ENCODE data around the gene SUSD3. TPM values are rescaled to one million over a fixed set of nuclear protein-coding genes. Genes with fewer than 3 reads are reported as not detected.

Gene SUSD3
- total RNA-seq, 1 experiment from 2014 or later, result not detected

DNA sequence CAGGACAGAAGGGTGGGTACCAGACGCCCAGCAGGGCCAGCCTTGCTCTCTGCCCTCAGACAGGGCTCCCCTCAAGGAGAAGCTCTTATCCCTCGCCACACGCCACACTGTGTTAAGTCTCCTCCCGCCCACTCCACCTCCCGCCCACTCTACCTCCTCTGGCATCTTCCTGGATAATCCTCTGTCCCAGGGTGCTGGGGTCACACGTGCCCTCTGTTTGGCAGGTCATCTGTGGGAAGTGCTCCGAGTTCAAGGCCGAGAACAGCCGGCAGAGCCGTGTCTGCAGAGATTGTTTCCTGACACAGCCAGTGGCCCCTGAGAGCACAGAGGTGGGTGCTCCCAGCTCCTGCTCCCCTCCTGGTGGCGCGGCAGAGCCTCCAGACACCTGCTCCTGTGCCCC, 26.0 kb upstream of the SUSD3 start:
- H3K27me3 ChIP-seq (replicated peaks; ENCODE audit: insufficient read depth, low read depth, low read length, poor library complexity), result no peaks in the 10 kb centered on the region
- POLR2A ChIA-PET (ENCODE audit: low non-redundant PET), result no interaction called here
- H3K4me3 ChIP-seq (ENCODE audit: low read depth, low read length, poor library complexity, severe bottlenecking), result no peak overlapping the region
- CTCF ChIA-PET, result no interaction called here
- no peaks in the 10 kb centered on the region for H3K36me3 ChIP-seq (ENCODE audit: insufficient read depth, low read length, poor library complexity, severe bottlenecking)
- no peak for TF ChIP-seq EZH2 (IDR thresholded peaks at IDR 0.05; ENCODE audit: borderline replicate concordance, low read depth, low read length, poor library complexity, severe bottlenecking)
- TF ChIP-seq, protein P1, sequence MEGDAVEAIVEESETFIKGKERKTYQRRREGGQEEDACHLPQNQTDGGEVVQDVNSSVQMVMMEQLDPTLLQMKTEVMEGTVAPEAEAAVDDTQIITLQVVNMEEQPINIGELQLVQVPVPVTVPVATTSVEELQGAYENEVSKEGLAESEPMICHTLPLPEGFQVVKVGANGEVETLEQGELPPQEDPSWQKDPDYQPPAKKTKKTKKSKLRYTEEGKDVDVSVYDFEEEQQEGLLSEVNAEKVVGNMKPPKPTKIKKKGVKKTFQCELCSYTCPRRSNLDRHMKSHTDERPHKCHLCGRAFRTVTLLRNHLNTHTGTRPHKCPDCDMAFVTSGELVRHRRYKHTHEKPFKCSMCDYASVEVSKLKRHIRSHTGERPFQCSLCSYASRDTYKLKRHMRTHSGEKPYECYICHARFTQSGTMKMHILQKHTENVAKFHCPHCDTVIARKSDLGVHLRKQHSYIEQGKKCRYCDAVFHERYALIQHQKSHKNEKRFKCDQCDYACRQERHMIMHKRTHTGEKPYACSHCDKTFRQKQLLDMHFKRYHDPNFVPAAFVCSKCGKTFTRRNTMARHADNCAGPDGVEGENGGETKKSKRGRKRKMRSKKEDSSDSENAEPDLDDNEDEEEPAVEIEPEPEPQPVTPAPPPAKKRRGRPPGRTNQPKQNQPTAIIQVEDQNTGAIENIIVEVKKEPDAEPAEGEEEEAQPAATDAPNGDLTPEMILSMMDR (conservative IDR thresholded peaks at IDR 0.05; ENCODE audit: low read depth, low read length), result no peak
- H3K4me1 ChIP-seq (ENCODE audit: insufficient read depth, low read length, poor library complexity, severe bottlenecking), result peaks cover 12% of the 10 kb centered on the region
- H3K27ac ChIP-seq (ENCODE audit: low read depth, low read length, poor library complexity, severe bottlenecking), result no peak overlapping the region
- intact Hi-C loops (cut with micrococcal nuclease; ENCODE audit: unreplicated experiment), result no loop called here
- no peaks in the 10 kb centered on the region for H3K9me3 ChIP-seq (ENCODE audit: low read depth, low read length, poor library complexity, severe bottlenecking)
- no TSS peak for BruUV-seq (replicated peaks)
- no peak for DNase-seq (ENCODE audit: low spot score)

DNA sequence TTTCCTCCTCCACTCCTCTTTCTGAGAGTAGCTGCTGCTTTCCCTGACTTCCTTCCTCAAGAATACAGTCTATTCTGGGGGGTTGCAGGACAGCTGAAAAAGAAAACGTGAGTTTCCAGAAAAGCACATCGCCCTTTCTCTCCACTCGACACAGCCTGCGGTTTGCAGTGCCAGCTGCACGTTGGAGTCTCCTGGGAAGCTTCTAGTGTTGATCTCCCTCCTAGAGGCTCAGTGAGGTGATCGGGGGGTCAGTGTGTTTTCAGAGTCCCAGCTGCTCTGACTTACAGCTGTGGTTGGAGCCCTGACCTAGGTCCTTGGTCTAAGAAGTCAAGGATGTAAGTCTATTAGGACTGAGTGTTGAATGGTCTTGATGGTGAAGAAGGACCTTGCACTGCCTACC, 25.0 kb upstream of the SUSD3 start:
- no TSS peak for BruUV-seq (replicated peaks)
- Histone ChIP-seq H3K9me3 (ENCODE audit: low read depth, low read length, poor library complexity, severe bottlenecking) (no peaks in the 10 kb centered on the region), H3K4me1 (ENCODE audit: insufficient read depth, low read length, poor library complexity, severe bottlenecking) (peaks cover 3% of the 10 kb centered on the region), H3K27me3 (replicated peaks; ENCODE audit: insufficient read depth, low read depth, low read length, poor library complexity) (no peaks in the 10 kb centered on the region), H3K36me3 (ENCODE audit: insufficient read depth, low read length, poor library complexity, severe bottlenecking) (no peaks in the 10 kb centered on the region), H3K27ac (ENCODE audit: low read depth, low read length, poor library complexity, severe bottlenecking) (no peak overlapping the region), H3K4me3 (ENCODE audit: low read depth, low read length, poor library complexity, severe bottlenecking) (no peak overlapping the region)
- DNase-seq (ENCODE audit: low spot score), result no peak
- ChIA-PET CTCF (no interaction called here), POLR2A (ENCODE audit: low non-redundant PET) (no interaction called here)
- TF ChIP-seq, protein P1 (conservative IDR thresholded peaks at IDR 0.05; ENCODE audit: low read depth, low read length), result no peak
- no peak for TF ChIP-seq EZH2 (IDR thresholded peaks at IDR 0.05; ENCODE audit: borderline replicate concordance, low read depth, low read length, poor library complexity, severe bottlenecking)
- intact Hi-C loops (cut with micrococcal nuclease; ENCODE audit: unreplicated experiment), result no loop called here

DNA sequence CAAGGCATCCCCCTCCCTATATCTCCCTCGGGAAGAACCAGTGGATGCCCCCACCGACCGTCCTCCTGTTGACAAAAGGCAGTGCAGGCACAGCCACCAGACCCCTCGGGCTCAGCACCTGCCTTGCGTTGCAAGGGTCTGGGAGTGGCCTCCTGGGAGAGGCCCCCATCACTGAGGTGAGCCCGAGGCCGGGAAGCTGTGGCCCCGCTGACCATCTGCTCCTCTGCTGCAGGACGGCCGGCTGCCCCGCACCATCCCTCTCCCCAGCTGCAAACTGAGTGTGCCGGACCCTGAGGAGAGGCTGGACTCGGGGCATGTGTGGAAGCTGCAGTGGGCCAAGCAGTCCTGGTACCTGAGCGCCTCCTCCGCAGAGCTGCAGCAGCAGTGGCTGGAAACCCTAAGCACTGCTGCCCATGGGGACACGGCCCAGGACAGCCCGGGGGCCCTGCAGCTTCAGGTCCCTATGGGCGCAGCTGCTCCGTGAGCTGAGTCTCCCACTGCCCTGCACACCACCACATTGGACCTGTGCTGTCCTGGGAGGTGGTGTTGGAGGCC, 23.3 kb upstream of the SUSD3 start:
- no peak for DNase-seq (ENCODE audit: low spot score)
- ChIA-PET CTCF (no interaction called here), POLR2A (ENCODE audit: low non-redundant PET) (no interaction called here)
- no peak for TF ChIP-seq EZH2 (IDR thresholded peaks at IDR 0.05; ENCODE audit: borderline replicate concordance, low read depth, low read length, poor library complexity, severe bottlenecking)
- TF ChIP-seq, protein P1 (conservative IDR thresholded peaks at IDR 0.05; ENCODE audit: low read depth, low read length), result no peak
- Histone ChIP-seq H3K27ac (ENCODE audit: low read depth, low read length, poor library complexity, severe bottlenecking) (no peak overlapping the region), H3K9me3 (ENCODE audit: low read depth, low read length, poor library complexity, severe bottlenecking) (no peaks in the 10 kb centered on the region), H3K4me1 (ENCODE audit: insufficient read depth, low read length, poor library complexity, severe bottlenecking) (no peaks in the 10 kb centered on the region), H3K36me3 (ENCODE audit: insufficient read depth, low read length, poor library complexity, severe bottlenecking) (no peaks in the 10 kb centered on the region), H3K4me3 (ENCODE audit: low read depth, low read length, poor library complexity, severe bottlenecking) (no peak overlapping the region), H3K27me3 (replicated peaks; ENCODE audit: insufficient read depth, low read depth, low read length, poor library complexity) (no peaks in the 10 kb centered on the region)
- BruUV-seq (replicated peaks), result no TSS peak
- intact Hi-C loops (cut with micrococcal nuclease; ENCODE audit: unreplicated experiment), result no loop called here

All from A673 (cell line).